ENCODE data around the gene FFAR3. TPM values are rescaled to one million over a fixed set of nuclear protein-coding genes. Genes with fewer than 3 reads are reported as not detected.

The FFAR3 gene
- total and polyA plus RNA-seq, 2 of the 8 experiments (the other 6 are each of a cell fraction or from before 2014, with no cell fraction given), result not detected

- Histone ChIP-seq H4K20me1 (replicated peaks in 1 of 2; ENCODE audit: control insufficient read depth in 1 of 2, insufficient read depth in 2 of 2, low read length in 2 of 2) (no peaks in the 10 kb centered on the region), H3K23ac (ENCODE audit: insufficient read length) (no peak overlapping the region), H3K4me2 (ENCODE audit: insufficient read depth in 1 of 2, low read depth in 2 of 2, low read length in 2 of 2) (no peak overlapping the region), H3K27me3 (replicated peaks in 1 of 4; ENCODE audit: control insufficient read depth in 3 of 4, extremely low read depth in 1 of 4, insufficient read depth in 3 of 4, low read length in 3 of 4) (no peaks in the 10 kb centered on the region), H3K79me1 (ENCODE audit: low read depth, low read length) (no peaks in the 10 kb centered on the region), H3K4me3 (ENCODE audit: extremely low read depth in 1 of 4, insufficient read depth in 2 of 4, low read depth in 3 of 4, low read length in 4 of 4) (no peak overlapping the region), H3K27ac (ENCODE audit: low read depth, low read length) (no peak overlapping the region), H3K36me3 (ENCODE audit: control insufficient read depth in 2 of 4, insufficient read depth in 4 of 4, low read length in 3 of 4) (no peaks in the 10 kb centered on the region), H2BK15ac (ENCODE audit: low read length) (no peak overlapping the region), H3K4ac (replicated peaks; ENCODE audit: insufficient read length, low read depth, low read length) (no peak overlapping the region), H4K91ac (replicated peaks; ENCODE audit: insufficient read length, low read length) (no peak overlapping the region), H3K23me2 (ENCODE audit: low read depth, low read length) (no peaks in the 10 kb centered on the region), H3K18ac (ENCODE audit: extremely low read depth, low read length) (no peak overlapping the region), H4K5ac (ENCODE audit: insufficient read length, low read depth, low read length) (no peak overlapping the region), H3K79me2 (ENCODE audit: control insufficient read depth in 1 of 2, insufficient read depth in 2 of 2, low read length in 2 of 2) (no peaks in the 10 kb centered on the region), H2BK5ac (ENCODE audit: low read depth, low read length) (no peak overlapping the region), H3K9ac (replicated peaks in 1 of 4; ENCODE audit: extremely low read depth in 1 of 4, low read depth in 3 of 4, low read length in 3 of 4) (no peak overlapping the region), H2AFZ (ENCODE audit: low read length) (no peak overlapping the region), H2BK120ac (replicated peaks; ENCODE audit: low read depth, low read length) (no peak overlapping the region), H3K4me1 (replicated peaks in 1 of 4; ENCODE audit: control insufficient read depth in 3 of 4, insufficient read depth in 4 of 4, low read length in 3 of 4) (peaks cover 0 to 2% (median 0%) of the 10 kb centered on the region in 4 experiments; a peak in 1 of 7 replicates), H3K14ac (ENCODE audit: insufficient read length) (no peak overlapping the region), H2BK20ac (ENCODE audit: low read length) (no peak overlapping the region), H4K8ac (ENCODE audit: extremely low read depth, insufficient read depth, low read length) (no peak overlapping the region), H3K9me3 (ENCODE audit: insufficient read depth in 2 of 2, low read depth in 1 of 2, low read length in 1 of 2) (no peaks in the 10 kb centered on the region), H2AK5ac (ENCODE audit: low read depth, low read length) (no peak overlapping the region), H3K56ac (replicated peaks; ENCODE audit: insufficient read length, low read depth, low read length) (no peak overlapping the region), H2BK12ac (ENCODE audit: low read depth, low read length) (no peak overlapping the region)
- no peak for DNase-seq (ENCODE audit: low read depth in 1 of 2, low spot score in 2 of 2)
- ChIA-PET POLR2A (ENCODE audit: partially characterized antibody) (interaction anchor here (1.2 kb wide), 1 partner anchor 202 kb away, joined by 3 read pairs; no protein-coding TSS in a partner anchor), CTCF (ENCODE audit: partially characterized antibody) (interaction anchor here (0.6 to 1.5 kb wide), 6 partner anchors 10 to 242 kb away, joined by 3 to 7 read pairs (median 4); no protein-coding TSS in a partner anchor)
- TF ChIP-seq TCF12 (IDR thresholded peaks at IDR 0.05; ENCODE audit: low read depth, low read length), result no peak
- no peak for TF ChIP-seq SRF (IDR thresholded peaks at IDR 0.05; ENCODE audit: low read depth, low read length)
- TF ChIP-seq PHF8 (conservative IDR thresholded peaks at IDR 0.05; ENCODE audit: low read depth, low read length), result no peak
- TF ChIP-seq USF2 (IDR thresholded peaks at IDR 0.05; ENCODE audit: low read length), result no peak
- no peak for TF ChIP-seq ZNF274 (IDR thresholded peaks at IDR 0.05; ENCODE audit: borderline replicate concordance, extremely low read depth, low read length)
- no peak for TF ChIP-seq NRF1 (IDR thresholded peaks at IDR 0.05; ENCODE audit: low read depth, low read length)
- TF ChIP-seq YY1 (IDR thresholded peaks at IDR 0.05; ENCODE audit: low read depth, low read length), result no peak
- TF ChIP-seq CREB1 (IDR thresholded peaks at IDR 0.05), result no peak
- TF ChIP-seq CBX8 (IDR thresholded peaks at IDR 0.05; ENCODE audit: borderline replicate concordance, low read depth, low read length), result no peak
- TF ChIP-seq GABPA (IDR thresholded peaks at IDR 0.05; ENCODE audit: borderline replicate concordance, insufficient read depth, low read length), result no peak
- no peak for TF ChIP-seq SP1 (IDR thresholded peaks at IDR 0.05; ENCODE audit: low read depth, low read length)
- TF ChIP-seq HDAC6 (IDR thresholded peaks at IDR 0.05; ENCODE audit: low read depth, low read length), result no peak
- TF ChIP-seq RFX5 (IDR thresholded peaks at IDR 0.05; ENCODE audit: borderline replicate concordance, low read depth, low read length), result no peak
- TF ChIP-seq CHD2 (IDR thresholded peaks at IDR 0.05; ENCODE audit: low read length), result no peak
- 77% methylated on average over 7 of the region's 7 CpGs; no CpG with 5 or more reads in 1 of the 2 experiments for WGBS, 2 experiments (ENCODE audit: extremely low coverage in 1 of 2, insufficient coverage in 1 of 2, insufficient read length in 1 of 2, insufficient replicate concordance in 2 of 2, low coverage in 1 of 2, low lambda C conversion rate in 2 of 2, missing lambda C conversion rate in 1 of 2)
- FAIRE-seq, result no peak
Observed at GRCh38 chr19:35308910-35309309, 49.4 kb upstream of the FFAR3 start.

Measured in H1 (cell line).